Heart left ventricle (tissue), 13 donors: ENCODE measurements around the gene RNF213.
"Not testable (repeated sequence)": the region's sequence is repeated elsewhere in the genome, so short reads cannot be mapped to it uniquely, and the experiment has no call there.

Experiments
- POLR2A ChIP-seq, 2 donors: fragments of 450-650 bp; IDR thresholded peaks; one replicate each; pipeline ENCODE4 v1.6.1; 2017; ENCODE audit warnings: antibody characterized with exemption in 2 of 2, mild to moderate bottlenecking in 2 of 2, moderate library complexity in 2 of 2
- TF ChIP-seq, protein P1 (sequence below), 12 donors: fragments of 200-600 bp; sonication (generic) in 4 of 12; IDR thresholded peaks; one replicate each; pipeline versions ENCODE4 v1.5.0 to v1.8.0; 2018 to 2022; ENCODE audit warnings: antibody characterized with exemption in 12 of 12, mild to moderate bottlenecking in 5 of 12
- donor health status: ischemic (EF 13 %, LVEDD 7.1; RV severe dilation, severe dysfunction).
- donor health status: DM: no; HTN: yes; CAD: no.
- donor health status: DM: no; HTN: no; CAD: no.
- donor health status: ischemic (EF 25% LVEDD 6.9; RV normal size, moderate dysfunction).
- donor health status: ischemic (EF 25% LVEDD 5.7; RV mildly dilated, moderate dysfunction).
- donor health status: ischemic (EF 35%, LVEDD 5.7; RV mildly dilated, moderate dysfunction).
- donor health status: nonischemic (EF 11% LVEDD 7.7; RV severe dilation, severe dysfunction).
- donor health status: DM: yes; HTN: yes; CAD: no.
- donor health status: PGD.
- donor health status: ischemic (EF 29% LVEDD 5.4; RV normal size, mild dysfunction).
- donor health status: nonischemic (EF 23%, LVEDD 6.1; RV moderate dilation, normal function).

GRCh38 chr17:80402102-80402501, 141.4 kb downstream of the RNF213 start:
- TF ChIP-seq POLR2A (IDR thresholded peaks at IDR 0.05): not testable (repeated sequence)
- TF ChIP-seq, protein P1, sequence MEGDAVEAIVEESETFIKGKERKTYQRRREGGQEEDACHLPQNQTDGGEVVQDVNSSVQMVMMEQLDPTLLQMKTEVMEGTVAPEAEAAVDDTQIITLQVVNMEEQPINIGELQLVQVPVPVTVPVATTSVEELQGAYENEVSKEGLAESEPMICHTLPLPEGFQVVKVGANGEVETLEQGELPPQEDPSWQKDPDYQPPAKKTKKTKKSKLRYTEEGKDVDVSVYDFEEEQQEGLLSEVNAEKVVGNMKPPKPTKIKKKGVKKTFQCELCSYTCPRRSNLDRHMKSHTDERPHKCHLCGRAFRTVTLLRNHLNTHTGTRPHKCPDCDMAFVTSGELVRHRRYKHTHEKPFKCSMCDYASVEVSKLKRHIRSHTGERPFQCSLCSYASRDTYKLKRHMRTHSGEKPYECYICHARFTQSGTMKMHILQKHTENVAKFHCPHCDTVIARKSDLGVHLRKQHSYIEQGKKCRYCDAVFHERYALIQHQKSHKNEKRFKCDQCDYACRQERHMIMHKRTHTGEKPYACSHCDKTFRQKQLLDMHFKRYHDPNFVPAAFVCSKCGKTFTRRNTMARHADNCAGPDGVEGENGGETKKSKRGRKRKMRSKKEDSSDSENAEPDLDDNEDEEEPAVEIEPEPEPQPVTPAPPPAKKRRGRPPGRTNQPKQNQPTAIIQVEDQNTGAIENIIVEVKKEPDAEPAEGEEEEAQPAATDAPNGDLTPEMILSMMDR (IDR thresholded peaks at IDR 0.05): not testable (repeated sequence)
